Lung (tissue), 12 donors: Measurements from ENCODE around the gene MTA1. TPM values are rescaled to one million over a fixed set of nuclear protein-coding genes. Genes with fewer than 3 reads are reported as not detected.

Experiments used
- ATAC-seq: fragments of 200-7000 bp; cut with Tn5 transposase; one replicate; pipeline ENCODE4 v1.9.1; 2020; ENCODE audit warnings: moderate number of reproducible peaks; ENCODE audit not compliant: insufficient read depth, low FRiP score
- DNase-seq, 3 donors: peaks; one replicate each; pipeline ENCODE4 v3.0.0-alpha.2; 2013 to 2017
- H3K27ac ChIP-seq, 2 donors: one replicate each; pipeline ENCODE4 v1.5.1; 2013; ENCODE audit warnings: mild to moderate bottlenecking in 2 of 2, moderate library complexity in 2 of 2, control low read depth in 1 of 2, inconsistent platforms in 1 of 2, low read depth in 1 of 2, low read length in 1 of 2
- H3K27me3 ChIP-seq, 3 donors: one replicate each; pipeline ENCODE4 v1.5.1; 2013; ENCODE audit warnings: low read length in 2 of 3; ENCODE audit not compliant: control insufficient read depth in 3 of 3, insufficient read depth in 3 of 3
- H3K36me3 ChIP-seq, 4 donors: one replicate each; pipeline ENCODE4 v1.5.1; 2013; ENCODE audit warnings: low read length in 4 of 4, mild to moderate bottlenecking in 1 of 4, moderate library complexity in 1 of 4; ENCODE audit not compliant: control insufficient read depth in 4 of 4, insufficient read depth in 4 of 4
- H3K4me1 ChIP-seq, 5 donors: one replicate each; pipeline ENCODE4 v1.5.1; 2013; ENCODE audit warnings: low read length in 5 of 5, mild to moderate bottlenecking in 2 of 5, moderate library complexity in 1 of 5; ENCODE audit not compliant: control insufficient read depth in 5 of 5, insufficient read depth in 5 of 5
- H3K4me3 ChIP-seq: one replicate; pipeline ENCODE4 v1.5.1; 2013; ENCODE audit warnings: mild to moderate bottlenecking, control low read depth, moderate library complexity
- H3K9ac ChIP-seq, 2 donors: one replicate each; pipeline ENCODE4 v1.5.1; 2013; ENCODE audit warnings: low read length in 2 of 2, control low read depth in 1 of 2; ENCODE audit not compliant: insufficient read depth in 1 of 2
- H3K9me3 ChIP-seq, 4 donors: one replicate each; pipeline ENCODE4 v1.5.1; 2013; ENCODE audit warnings: low read length in 3 of 4, mild to moderate bottlenecking in 1 of 4, moderate library complexity in 1 of 4; ENCODE audit not compliant: control insufficient read depth in 4 of 4, insufficient read depth in 3 of 4
- CTCF ChIP-seq: IDR thresholded peaks from 2 replicates; pipeline ENCODE4 v1.5.1; 2012; ENCODE audit warnings: mild to moderate bottlenecking; ENCODE audit errors: control extremely low read depth, extremely low read depth
- WGBS, 2 donors: extraction: QIAGEN DNeasy Blood & Tissue Kit; methylation state at CpG; one replicate each; pipeline ENCODE4 v1.1.7; 2013; 5-methylcytosine and 5-hydroxymethylcytosine counted together
- polyA plus RNA-seq, 2 donors: library from polyadenylated mRNA; stranded (reverse); fragments of 200-250 nt; gene quantifications; one replicate each; pipeline ENCODE4 v1.2.1, GENCODE V29; 2013
- total RNA-seq, 2 donors: library from RNA; depleted of rRNA in 1 of 2; stranded (reverse); fragments of >200 nt in 1 of 2; gene quantifications; one replicate each; pipeline ENCODE4 v1.2.1, GENCODE V29; 2014 to 2021
- donor health status: control.
- donor health status: control.
- donor health status: Bipolar disorder and iron deficiency.
- donor health status: healthy.
- donor health status: DM: yes; HTN: yes; CAD: no.

The MTA1 gene
- total and polyA plus RNA-seq, 4 donors = 40.2 to 113 (median 63.6) TPM

- Histone ChIP-seq H3K36me3 (peaks cover 0 to 19% (median 6%) of the 10 kb centered on the region in 4 donors), H3K4me1 (peaks cover 0 to 17% (median 0%) of the 10 kb centered on the region in 5 donors), H3K27me3 (no peaks in the 10 kb centered on the region), H3K4me3 (no peak overlapping the region), H3K27ac (no peak overlapping the region), H3K9me3 (peaks cover 0 to 3% (median 0%) of the 10 kb centered on the region in 4 donors), H3K9ac (no peak overlapping the region)
- DNase-seq = no peak
- ATAC-seq = no peak
- 94% methylated on average over 23 of the region's 23 CpGs for WGBS, 2 donors
- TF ChIP-seq CTCF = no peak
Observed at GRCh38 chr14:105425823-105426247, 6.2 kb downstream of the MTA1 start.

DNA sequence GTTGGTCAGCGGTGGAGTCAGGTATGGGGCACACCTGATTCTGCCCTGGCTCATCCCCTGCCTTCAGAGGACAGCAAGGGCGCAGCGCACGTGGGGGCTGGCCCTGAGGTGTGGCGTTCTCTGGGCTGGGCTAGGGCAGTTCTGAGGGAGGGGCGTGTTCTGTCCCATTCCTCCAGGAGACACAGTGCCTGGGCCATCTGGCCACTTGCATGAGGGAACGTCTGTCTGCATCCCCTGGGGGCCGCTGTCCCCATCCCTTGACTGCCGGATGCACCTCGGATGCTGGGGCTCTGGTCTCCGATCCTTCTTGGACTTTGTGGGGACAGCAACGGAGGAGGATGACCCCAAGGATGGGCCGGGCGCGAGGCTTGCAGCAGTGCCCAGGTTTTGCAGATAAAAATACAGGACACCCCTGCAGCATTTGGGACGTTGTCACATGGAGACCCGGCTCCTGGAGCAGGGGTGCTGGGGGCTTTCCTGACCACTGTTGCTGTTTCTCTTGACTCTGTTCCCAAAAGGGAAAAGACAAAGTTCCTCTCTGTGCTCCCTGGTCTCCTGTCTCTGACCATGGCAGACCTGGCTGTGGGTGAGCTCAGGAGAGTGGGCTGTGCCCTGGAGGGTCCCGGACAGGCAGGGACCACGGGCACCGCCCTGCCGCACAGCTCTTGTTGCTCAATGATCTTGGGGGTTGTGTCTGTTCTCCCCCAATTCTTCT lies 6.9 kb downstream of the MTA1 start:
- peak in 1 of 3 donors; percentile 11 for DNase-seq
- no peak for ATAC-seq

GRCh38 chr14:105427412-105427811 lies 7.8 kb downstream of the MTA1 start:
- no peak for DNase-seq
- H3K4me3 ChIP-seq = no peak overlapping the region
- 96 to 97% methylated on average over 10 of the region's 10 CpGs for WGBS, 2 donors

More for the DNA sequence above, 6.9 kb downstream of the MTA1 start:
- Histone ChIP-seq H3K27ac (no peak overlapping the region), H3K27me3 (no peaks in the 10 kb centered on the region), H3K9ac (no peak overlapping the region), H3K4me1 (peaks cover 0 to 10% (median 0%) of the 10 kb centered on the region in 5 donors), H3K9me3 (peaks cover 0 to 3% (median 0%) of the 10 kb centered on the region in 4 donors), H3K36me3 (peaks cover 0 to 19% (median 6%) of the 10 kb centered on the region in 4 donors), H3K4me3 (no peak overlapping the region)
- TF ChIP-seq CTCF = no peak
- 97% methylated on average over 21 of the region's 21 CpGs for WGBS, 2 donors

More at GRCh38 chr14:105427412-105427811, 7.8 kb downstream of the MTA1 start:
- H3K9ac ChIP-seq = no peak overlapping the region
- no peaks in the 10 kb centered on the region for H3K27me3 ChIP-seq
- H3K36me3 ChIP-seq = peaks cover 0 to 19% (median 6%) of the 10 kb centered on the region in 4 donors
- no peak for ATAC-seq
- TF ChIP-seq CTCF = no peak
- peaks cover 0 to 3% (median 0%) of the 10 kb centered on the region in 4 donors for H3K9me3 ChIP-seq
- H3K4me1 ChIP-seq = peaks cover 0 to 5% (median 0%) of the 10 kb centered on the region in 5 donors
- H3K27ac ChIP-seq = no peak overlapping the region
